Activated naive CD4-positive, alpha-beta T cell treated with anti-CD3 and anti-CD28 coated beads, Interleukin-2, amount 50 U/mL, for 72 hours (primary cell): ENCODE results near the gene HS3ST1. TPM values are rescaled to one million over a fixed set of nuclear protein-coding genes. Genes with fewer than 3 reads are reported as not detected.

Source experiments
- ATAC-seq, 2 donors: fragments of 150-1000 bp; cut with Tn5 transposase; 2 replicates each; pipeline ENCODE4 v1.10.0; 2021; ENCODE audit warnings: mild to moderate bottlenecking in 2 of 2, moderate library complexity in 2 of 2
- DNase-seq, 2 donors: peaks; one replicate each; pipeline ENCODE4 v3.0.0; 2021 to 2022; ENCODE audit warnings: low spot score in 2 of 2
- H3K27ac Mint-ChIP-seq, 2 donors: one replicate each; pipeline ENCODE4 v1.8.0; 2022; ENCODE audit warnings: mild to moderate bottlenecking in 2 of 2, mixed read lengths in 2 of 2
- H3K36me3 Mint-ChIP-seq, 2 donors: one replicate each; pipeline ENCODE4 v1.8.0; 2022; ENCODE audit warnings: mixed read lengths in 2 of 2
- H3K9me3 Mint-ChIP-seq, 2 donors: one replicate each; pipeline ENCODE4 v1.8.0; 2022; ENCODE audit warnings: mixed read lengths in 2 of 2
- total RNA-seq, 2 donors: library from RNA; stranded (reverse); gene quantifications; one replicate each; pipeline ENCODE4 v1.2.3, GENCODE V29; 2022

Gene HS3ST1
- total RNA-seq, 2 donors from 2014 or later, result not detected

- ATAC-seq (no peak), DNase-seq (no peak)
- Mint-ChIP-seq H3K9me3 (no peaks in the 10 kb centered on the region), H3K36me3 (no peaks in the 10 kb centered on the region), H3K27ac (no peak overlapping the region)
Measured at GRCh38 chr4:11376146-11376545, 52.5 kb downstream of the HS3ST1 start.

DNA sequence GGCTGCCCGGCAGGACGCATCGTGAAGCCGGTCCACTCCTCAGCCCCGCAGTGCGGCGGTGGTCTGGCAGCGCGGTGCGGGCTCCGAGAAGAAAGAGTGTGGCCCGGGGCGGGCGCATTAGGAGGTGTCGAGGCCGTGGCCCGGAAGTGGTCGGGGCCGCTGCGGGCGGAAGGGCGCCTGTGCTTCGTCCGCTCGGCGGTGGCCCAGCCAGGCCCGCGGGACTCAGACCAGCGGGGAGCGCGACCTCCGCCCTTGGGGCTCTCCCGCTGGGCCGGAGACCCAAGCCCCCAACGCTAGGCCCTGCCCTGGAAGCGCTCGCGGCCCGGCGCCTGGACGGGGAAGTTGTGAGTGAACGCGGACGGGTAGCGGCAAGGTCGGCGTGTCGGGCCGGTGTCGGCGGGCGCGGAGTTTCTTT lies 60.0 kb downstream of the HS3ST1 start:
- Mint-ChIP-seq H3K36me3 (peaks cover 0 to 4% of the 10 kb centered on the region in 2 donors), H3K27ac (no peak overlapping the region), H3K9me3 (no peaks in the 10 kb centered on the region)
- ATAC-seq, result peak in 1 of 2 donors; percentile 36
- DNase-seq, result no peak

GRCh38 chr4:11367371-11367770 lies 61.3 kb downstream of the HS3ST1 start:
- no peak overlapping the region for H3K27ac Mint-ChIP-seq
- ATAC-seq (no peak), DNase-seq (no peak)
- no peaks in the 10 kb centered on the region for H3K9me3 Mint-ChIP-seq
- peaks cover 0 to 4% of the 10 kb centered on the region in 2 donors for H3K36me3 Mint-ChIP-seq

GRCh38 chr4:11366859-11367258 lies 61.8 kb downstream of the HS3ST1 start:
- no peak overlapping the region for H3K27ac Mint-ChIP-seq
- DNase-seq (no peak), ATAC-seq (no peak)
- peaks cover 0 to 4% of the 10 kb centered on the region in 2 donors for H3K36me3 Mint-ChIP-seq
- H3K9me3 Mint-ChIP-seq, result no peaks in the 10 kb centered on the region

DNA sequence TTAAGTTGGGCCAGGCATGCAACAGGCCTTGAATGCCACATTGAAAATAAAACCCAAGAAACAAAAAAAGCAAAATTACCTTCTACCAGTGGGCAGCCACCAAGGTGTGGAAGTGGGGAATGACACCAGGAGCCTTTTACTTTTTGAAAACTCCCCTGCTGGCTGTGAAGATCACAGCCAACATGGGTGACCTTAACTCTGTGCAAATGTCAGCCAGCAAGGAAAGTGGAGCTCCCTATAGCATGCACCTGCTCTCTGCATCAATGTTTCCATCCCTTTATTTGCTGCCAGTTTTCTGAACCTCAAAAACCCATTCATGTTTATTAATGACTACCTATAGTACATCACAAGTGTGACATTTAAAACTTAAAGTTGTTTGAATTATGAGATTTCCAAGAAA lies 63.7 kb downstream of the HS3ST1 start:
- Mint-ChIP-seq H3K9me3 (peaks cover 0 to 4% of the 10 kb centered on the region in 2 donors), H3K36me3 (peaks cover 0 to 4% of the 10 kb centered on the region in 2 donors), H3K27ac (no peak overlapping the region)
- ATAC-seq, result no peak
- no peak for DNase-seq

- no peaks in the 10 kb centered on the region for H3K36me3 Mint-ChIP-seq
- DNase-seq (no peak), ATAC-seq (no peak)
- no peak overlapping the region for H3K27ac Mint-ChIP-seq
- H3K9me3 Mint-ChIP-seq, result peaks cover 4% of the 10 kb centered on the region in 2 donors
Measured at GRCh38 chr4:11359591-11359990, 69.1 kb downstream of the HS3ST1 start.

DNA sequence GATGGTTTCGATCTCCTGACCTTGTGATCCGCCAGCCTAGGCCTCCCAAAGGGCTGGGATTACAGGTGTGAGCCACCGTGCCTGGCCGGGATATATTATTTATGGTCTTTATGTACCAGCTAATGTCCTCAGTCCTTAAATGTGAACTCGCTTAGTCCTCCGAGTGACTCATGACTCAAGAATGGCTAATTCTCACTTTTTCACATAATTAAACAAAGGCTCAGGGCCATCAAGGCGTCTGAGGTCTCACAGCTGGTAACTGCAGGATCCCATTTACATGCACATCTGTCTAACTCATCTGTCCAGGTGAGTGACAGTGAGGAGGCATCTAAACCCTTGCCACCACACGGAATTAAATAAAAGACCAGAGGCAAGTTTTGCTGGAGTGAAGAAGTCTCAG lies 73.5 kb downstream of the HS3ST1 start:
- no peaks in the 10 kb centered on the region for H3K36me3 Mint-ChIP-seq
- no peak for DNase-seq
- H3K27ac Mint-ChIP-seq, result no peak overlapping the region
- peaks cover 0 to 4% of the 10 kb centered on the region in 2 donors for H3K9me3 Mint-ChIP-seq
- no peak for ATAC-seq

DNA sequence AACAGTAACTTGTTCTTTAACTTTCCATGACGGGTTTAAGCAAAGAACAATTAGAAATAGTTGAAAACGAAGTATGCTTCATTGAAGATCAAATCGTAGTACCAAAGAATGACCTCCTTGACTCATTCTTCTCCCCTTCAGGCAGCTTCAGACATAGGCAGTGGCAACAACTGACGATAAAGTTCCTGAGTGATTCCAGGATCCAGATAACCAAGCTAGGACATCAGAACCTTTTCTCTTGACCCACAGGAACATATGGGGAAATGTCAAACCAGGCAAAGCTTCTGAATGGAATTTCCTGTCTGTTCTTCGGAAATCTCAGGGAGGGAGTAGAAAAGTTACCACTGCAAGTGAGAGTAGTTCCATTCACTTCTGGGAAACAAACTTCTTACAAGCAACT lies 74.2 kb downstream of the HS3ST1 start:
- no peak for DNase-seq
- ATAC-seq, result no peak
- H3K27ac Mint-ChIP-seq, result no peak overlapping the region
- H3K9me3 Mint-ChIP-seq, result peaks cover 0 to 4% of the 10 kb centered on the region in 2 donors
- H3K36me3 Mint-ChIP-seq, result no peaks in the 10 kb centered on the region

DNA sequence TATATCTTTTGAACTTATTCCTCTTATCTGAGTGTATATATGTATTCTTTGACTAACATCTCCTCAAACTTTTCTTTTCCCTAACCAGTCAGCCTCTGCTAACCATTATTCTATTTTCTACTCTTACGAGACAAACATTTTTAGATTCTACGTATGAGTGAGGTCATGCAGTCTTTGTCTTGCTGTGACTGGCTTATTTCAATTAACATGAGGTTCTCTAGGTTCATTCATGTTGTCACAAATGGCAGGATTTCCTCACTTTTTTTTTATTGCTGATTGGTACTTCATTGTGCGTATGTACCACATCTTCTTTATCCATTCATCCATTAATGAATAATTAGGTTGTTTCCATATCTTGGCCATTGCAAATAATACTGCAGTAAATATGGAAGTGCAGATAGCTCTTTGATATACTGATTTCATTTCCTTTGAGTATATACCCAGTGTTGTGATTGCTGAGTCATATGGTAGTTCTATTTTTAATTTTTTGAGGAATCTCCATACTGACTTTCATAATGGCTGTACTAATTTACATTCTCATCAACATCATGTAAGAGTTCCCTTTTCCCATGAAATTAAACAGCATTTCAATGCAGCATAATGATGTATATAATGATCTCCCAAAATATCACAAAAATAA lies 80.1 kb downstream of the HS3ST1 start:
- Mint-ChIP-seq H3K36me3 (no peaks in the 10 kb centered on the region), H3K27ac (no peak overlapping the region), H3K9me3 (no peaks in the 10 kb centered on the region)
- no peak for ATAC-seq
- DNase-seq, result no peak

DNA sequence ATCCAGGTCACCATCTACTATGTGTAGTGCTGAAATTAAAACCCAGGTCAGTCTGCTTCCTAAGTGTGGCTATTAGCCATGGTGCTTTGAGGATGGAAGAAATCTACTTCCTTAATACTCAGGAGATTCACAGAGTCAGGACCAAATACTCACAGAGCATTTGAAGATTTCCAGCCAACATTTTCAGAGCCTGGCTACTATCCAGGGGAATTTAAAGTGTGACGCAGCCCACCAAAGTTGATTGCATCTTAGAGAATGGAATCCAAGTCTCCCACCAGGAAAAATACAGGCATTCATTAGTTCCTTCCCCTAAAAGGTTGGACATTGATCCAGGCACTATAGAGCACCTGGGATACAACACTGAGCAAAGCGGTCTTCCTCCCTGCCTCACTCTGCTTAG lies 83.8 kb downstream of the HS3ST1 start:
- ATAC-seq (no peak), DNase-seq (no peak)
- H3K27ac Mint-ChIP-seq, result no peak overlapping the region

GRCh38 chr4:11343536-11343935 lies 85.2 kb downstream of the HS3ST1 start:
- no peak for ATAC-seq

More for the DNA sequence above, 83.8 kb downstream of the HS3ST1 start:
- no peaks in the 10 kb centered on the region for H3K9me3 Mint-ChIP-seq
- no peaks in the 10 kb centered on the region for H3K36me3 Mint-ChIP-seq

More at GRCh38 chr4:11343536-11343935, 85.2 kb downstream of the HS3ST1 start:
- H3K36me3 Mint-ChIP-seq, result no peaks in the 10 kb centered on the region
- no peak for DNase-seq
- H3K9me3 Mint-ChIP-seq, result no peaks in the 10 kb centered on the region
- no peak overlapping the region for H3K27ac Mint-ChIP-seq
